ENCODE measurements around the gene TULP4. TPM values are rescaled to one million over a fixed set of nuclear protein-coding genes. Genes with fewer than 3 reads are reported as not detected.

TULP4 gene
- total RNA-seq, 1 experiment from 2014 or later: 64.6 TPM

DNA sequence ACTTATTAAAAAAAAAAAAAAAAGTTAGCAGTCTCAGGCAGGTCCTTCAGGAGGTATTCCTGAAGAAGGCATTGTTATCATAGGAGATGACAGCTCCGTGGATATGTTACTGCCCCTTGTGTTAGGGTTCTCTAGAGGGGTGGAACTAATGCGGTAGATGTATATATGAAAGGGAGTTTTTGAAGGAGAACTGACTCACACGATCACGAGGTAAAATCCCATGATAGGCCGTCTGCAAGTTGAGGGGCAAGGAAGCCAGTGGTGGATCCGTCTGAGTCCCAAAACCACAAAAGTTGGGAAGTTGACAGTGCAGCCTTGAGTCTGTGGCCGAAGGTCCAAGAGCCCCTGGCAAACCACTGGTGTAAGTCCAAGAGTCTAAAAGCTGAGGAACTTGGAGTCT is 103.4 kb downstream of the TULP4 start:
- no peak overlapping the region for H3K27ac ChIP-seq (ENCODE audit: insufficient read length, low read depth, low read length)
- DNase-seq: no peak
- H3K23ac ChIP-seq (ENCODE audit: insufficient read length, low read depth, low read length): no peak overlapping the region

More for the DNA sequence above, 103.4 kb downstream of the TULP4 start:
- Mint-ChIP-seq H3K4me1 (peaks cover 6 to 7% of the 10 kb centered on the region in 2 experiments), H3K36me3 (ENCODE audit: insufficient read depth in 1 of 3, low read depth in 3 of 3) (peaks cover 7 to 24% (median 8%) of the 10 kb centered on the region in 3 experiments; a peak in 6 of 7 replicates), H3K27me3 (ENCODE audit: low read depth) (no peaks in the 10 kb centered on the region), H3K4me3 (no peak overlapping the region), H3K9me3 (peaks cover 0 to 2% of the 10 kb centered on the region in 2 experiments; a peak in 1 of 5 replicates), H3K27ac (no peak overlapping the region; a peak in 1 of 7 replicates)
- Histone ChIP-seq H3K79me2 (ENCODE audit: insufficient read depth, low read length) (no peaks in the 10 kb centered on the region; the same call in 1 of the 2 replicates), H3K79me1 (ENCODE audit: insufficient read depth, low read depth, low read length, poor library complexity, severe bottlenecking) (no peaks in the 10 kb centered on the region), H2BK15ac (ENCODE audit: low read depth, low read length) (no peak overlapping the region), H4K20me1 (ENCODE audit: control insufficient read depth, insufficient read depth, insufficient read length) (no peaks in the 10 kb centered on the region), H2AK5ac (ENCODE audit: insufficient read length, low read length) (no peak overlapping the region), H3K27me3 (ENCODE audit: insufficient read depth, low read length) (no peaks in the 10 kb centered on the region), H2BK120ac (ENCODE audit: low read depth, low read length, poor library complexity, severe bottlenecking) (no peak overlapping the region), H4K8ac (replicated peaks; ENCODE audit: insufficient read length, low read depth, low read length) (no peak overlapping the region), H3K4me1 (ENCODE audit: insufficient read depth, low read length) (no peaks in the 10 kb centered on the region), H3K4ac (ENCODE audit: low read depth, low read length) (no peak overlapping the region), H3K4me2 (ENCODE audit: insufficient read depth, insufficient read length, low read length) (no peak overlapping the region), H2BK5ac (ENCODE audit: insufficient read length, low read length) (no peak overlapping the region), H3T11ph (ENCODE audit: low read length) (no peak overlapping the region), H3K14ac (ENCODE audit: insufficient read depth, low read length) (no peak overlapping the region), H2BK12ac (ENCODE audit: insufficient read length, low read depth, low read length) (no peak overlapping the region), H3K9ac (ENCODE audit: extremely low read depth, insufficient read length, low read length) (no peak overlapping the region), H3K9me3 (ENCODE audit: control insufficient read depth, low read depth, low read length) (no peaks in the 10 kb centered on the region), H2BK20ac (ENCODE audit: low read depth, low read length, poor library complexity, severe bottlenecking) (no peak overlapping the region), H3K18ac (ENCODE audit: insufficient read length, low read depth, low read length) (no peak overlapping the region), H3K56ac (ENCODE audit: insufficient read length, low read depth, low read length) (no peak overlapping the region), H3K23me2 (ENCODE audit: insufficient read length, low read depth, low read length, poor library complexity, severe bottlenecking) (no peaks in the 10 kb centered on the region), H4K5ac (ENCODE audit: insufficient read length, low read depth, low read length) (no peak overlapping the region), H4K91ac (ENCODE audit: insufficient read length, low read depth, low read length) (no peak overlapping the region), H2AFZ (ENCODE audit: low read length) (no peak overlapping the region)
- WGBS (ENCODE audit: extremely low coverage, insufficient read length, low lambda C conversion rate): no CpG with 5 or more reads among the region's 7 CpGs
- TF ChIP-seq CTCF (conservative IDR thresholded peaks at IDR 0.05): no peak

Measured in H9 (cell line).